ENCODE measurements around the gene PPDPF. TPM values are rescaled to one million over a fixed set of nuclear protein-coding genes. Genes with fewer than 3 reads are reported as not detected.

Gene PPDPF
- total and polyA plus RNA-seq, 3 donors from 2014 or later: 207 to 529 (median 431) TPM

- TF ChIP-seq CTCF (IDR thresholded peaks at IDR 0.05) (no peak), POLR2A (IDR thresholded peaks at IDR 0.05) (no peak)
- peaks cover 18% of the 10 kb centered on the region for H3K4me1 ChIP-seq
- intact Hi-C loops (cut with DNase I; ENCODE audit: low total_unique reads): no loop called here
- WGBS, 2 donors: 1% methylated on average over 43 of the region's 68 CpGs; no CpG with 5 or more reads in 1 of the 2 donors
- H3K27me3 ChIP-seq: no peaks in the 10 kb centered on the region
- no peaks in the 10 kb centered on the region for H3K36me3 ChIP-seq (ENCODE audit: low read depth, missing control alignments)
- H3K9me3 ChIP-seq: no peaks in the 10 kb centered on the region
- DNase-seq: peak; percentile 65
- H3K27ac ChIP-seq: peak overlapping the region; percentile 82 to 91
- H3K4me3 ChIP-seq: peak overlapping the region; percentile 75 to 90
Measured at GRCh38 chr20:63520934-63521601, 503 bp downstream of the PPDPF start.

GRCh38 chr20:63521602-63522001 lies 1.0 kb downstream of the PPDPF start:
- Histone ChIP-seq H3K4me1 (peaks cover 18% of the 10 kb centered on the region), H3K27ac (peak overlapping the region; percentile 82 to 91), H3K9me3 (no peaks in the 10 kb centered on the region), H3K4me3 (peak overlapping the region; percentile 75 to 90), H3K27me3 (no peaks in the 10 kb centered on the region), H3K36me3 (ENCODE audit: low read depth, missing control alignments) (no peaks in the 10 kb centered on the region)
- 9% methylated on average over 23 of the region's 23 CpGs; no CpG with 5 or more reads in 1 of the 2 donors for WGBS, 2 donors
- no peak for TF ChIP-seq POLR2A (IDR thresholded peaks at IDR 0.05)
- intact Hi-C loops (cut with DNase I; ENCODE audit: low total_unique reads): no loop called here
- no peak for DNase-seq

- intact Hi-C loops (cut with DNase I; ENCODE audit: low total_unique reads): no loop called here
- no peak for DNase-seq
- 50 to 61% methylated on average over 5 to 13 of the region's 13 CpGs for WGBS, 2 donors
- Histone ChIP-seq H3K27ac (no peak overlapping the region), H3K4me3 (peak overlapping the region in 1 of 2 donors; percentile 75), H3K36me3 (ENCODE audit: low read depth, missing control alignments) (no peaks in the 10 kb centered on the region), H3K27me3 (no peaks in the 10 kb centered on the region), H3K4me1 (peaks cover 18% of the 10 kb centered on the region), H3K9me3 (no peaks in the 10 kb centered on the region)
- TF ChIP-seq POLR2A (IDR thresholded peaks at IDR 0.05) (no peak), CTCF (IDR thresholded peaks at IDR 0.05) (no peak)
Measured at GRCh38 chr20:63522091-63522868, 1.7 kb downstream of the PPDPF start.

- no peak for TF ChIP-seq POLR2A (IDR thresholded peaks at IDR 0.05)
- no peak for TF ChIP-seq CTCF (IDR thresholded peaks at IDR 0.05)
- intact Hi-C loops (cut with DNase I; ENCODE audit: low total_unique reads): no loop called here
- peaks cover 18% of the 10 kb centered on the region for H3K4me1 ChIP-seq
- H3K36me3 ChIP-seq (ENCODE audit: low read depth, missing control alignments): no peaks in the 10 kb centered on the region
- H3K27me3 ChIP-seq: no peaks in the 10 kb centered on the region
- no peaks in the 10 kb centered on the region for H3K9me3 ChIP-seq
- WGBS, 2 donors: 95% methylated on average over 11 of the region's 11 CpGs; no CpG with 5 or more reads in 1 of the 2 donors
- no peak for DNase-seq
- no peak overlapping the region for H3K27ac ChIP-seq
- no peak overlapping the region for H3K4me3 ChIP-seq
Measured at GRCh38 chr20:63522981-63523611, 2.5 kb downstream of the PPDPF start.

GRCh38 chr20:63525185-63525584 lies 4.6 kb downstream of the PPDPF start:
- intact Hi-C loops (cut with DNase I; ENCODE audit: low total_unique reads): no loop called here
- H3K27ac ChIP-seq: no peak overlapping the region
- no peak overlapping the region for H3K4me3 ChIP-seq
- 71% methylated on average over 3 of the region's 3 CpGs for WGBS, 2 donors
- H3K27me3 ChIP-seq: no peaks in the 10 kb centered on the region
- peaks cover 14% of the 10 kb centered on the region for H3K4me1 ChIP-seq
- TF ChIP-seq CTCF (IDR thresholded peaks at IDR 0.05): no peak
- TF ChIP-seq POLR2A (IDR thresholded peaks at IDR 0.05): no peak
- no peaks in the 10 kb centered on the region for H3K9me3 ChIP-seq
- H3K36me3 ChIP-seq (ENCODE audit: low read depth, missing control alignments): no peaks in the 10 kb centered on the region
- DNase-seq: no peak

Measured in testis (tissue), 3 donors.